Activated CD8-positive, alpha-beta T cell treated with anti-CD3 and anti-CD28 coated beads, Interleukin-2, amount 10 ng/mL, durations not matched to agents 7 days and 5 days (primary cell): ENCODE data around the gene EEIG1. TPM values are rescaled to one million over a fixed set of nuclear protein-coding genes. Genes with fewer than 3 reads are reported as not detected.

ENCODE experiments used
- ATAC-seq: fragments of 150-1000 bp; cut with Tn5 transposase; one replicate; pipeline ENCODE4 v1.10.0; 2021; ENCODE audit warnings: moderate library complexity
- CTCF ChIA-PET: fragments of 350-600 bp; sonication (Branson Sonifier 250); formaldehyde crosslinking; loops from one replicate; lab custom pipeline; 2021; ENCODE audit warnings: antibody characterized with exemption; lab: Charles Lee
- POLR2A ChIA-PET: fragments of 350-600 bp; sonication (Branson Sonifier 250); formaldehyde crosslinking; loops from one replicate; lab custom pipeline; 2021; ENCODE audit warnings: antibody characterized with exemption; lab: Charles Lee
- DNase-seq: peaks from one replicate; pipeline ENCODE4 v3.0.0-alpha.2; 2020
- H3K27ac Mint-ChIP-seq: one replicate; pipeline ENCODE4 v1.8.0; 2021; ENCODE audit warnings: mild to moderate bottlenecking, mixed read lengths
- H3K27me3 Mint-ChIP-seq: one replicate; pipeline ENCODE4 v1.8.0; 2021; ENCODE audit warnings: low read depth, mixed read lengths
- H3K36me3 Mint-ChIP-seq: one replicate; pipeline ENCODE4 v1.8.0; 2021; ENCODE audit warnings: low read depth, mixed read lengths
- H3K4me1 Mint-ChIP-seq: one replicate; pipeline ENCODE4 v1.8.0; 2021; ENCODE audit warnings: low read depth, mixed read lengths
- H3K4me3 Mint-ChIP-seq: one replicate; pipeline ENCODE4 v1.8.0; 2021; ENCODE audit warnings: mild to moderate bottlenecking, mixed read lengths
- H3K9me3 Mint-ChIP-seq: one replicate; pipeline ENCODE4 v1.8.0; 2022; ENCODE audit warnings: mixed read lengths; ENCODE audit not compliant: insufficient read depth
- total RNA-seq, 2 experiments: library from RNA; stranded (reverse); gene quantifications; one replicate each; pipeline ENCODE4 v1.2.3, GENCODE V29; 2021

EEIG1 gene
- total RNA-seq, 2 experiments from 2014 or later: 227 to 232 TPM

DNA sequence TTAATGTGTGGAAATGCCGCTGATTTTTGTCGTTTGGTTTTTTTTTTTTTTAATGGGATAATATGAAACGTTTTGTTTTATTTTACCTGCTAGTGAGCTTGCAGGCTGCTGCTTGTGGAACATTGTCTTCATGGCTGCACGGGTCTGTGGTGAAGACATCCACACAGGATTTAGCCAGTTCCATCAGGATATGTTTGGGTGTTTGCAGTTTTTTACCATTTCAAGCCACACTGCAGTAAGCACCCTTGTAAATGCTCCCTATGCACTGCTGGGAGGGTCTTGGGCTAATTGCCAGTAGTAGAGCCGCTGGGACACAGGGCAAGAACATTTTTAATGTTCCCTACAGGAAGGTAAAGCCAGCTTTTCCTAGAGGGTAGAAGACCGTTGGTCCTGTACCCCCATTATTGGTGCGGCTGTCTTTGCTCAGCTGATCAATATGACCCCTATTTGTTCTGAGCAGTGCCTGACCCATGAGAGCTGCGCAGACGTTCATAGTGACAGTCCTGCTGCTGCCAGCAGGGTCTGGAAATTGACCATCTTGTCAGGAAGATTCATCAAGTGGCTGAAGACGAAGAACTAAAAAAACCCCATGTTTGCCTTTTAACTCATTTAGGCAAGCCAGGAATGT lies 20.5 kb upstream of the EEIG1 start:
- ATAC-seq: no peak
- Mint-ChIP-seq H3K9me3 (no peaks in the 10 kb centered on the region), H3K27ac (no peak overlapping the region), H3K36me3 (no peaks in the 10 kb centered on the region), H3K4me3 (no peak overlapping the region), H3K27me3 (peaks cover 2% of the 10 kb centered on the region), H3K4me1 (peaks cover 10% of the 10 kb centered on the region)
- no peak for DNase-seq
- ChIA-PET CTCF (no interaction called here), POLR2A (no interaction called here)

DNA sequence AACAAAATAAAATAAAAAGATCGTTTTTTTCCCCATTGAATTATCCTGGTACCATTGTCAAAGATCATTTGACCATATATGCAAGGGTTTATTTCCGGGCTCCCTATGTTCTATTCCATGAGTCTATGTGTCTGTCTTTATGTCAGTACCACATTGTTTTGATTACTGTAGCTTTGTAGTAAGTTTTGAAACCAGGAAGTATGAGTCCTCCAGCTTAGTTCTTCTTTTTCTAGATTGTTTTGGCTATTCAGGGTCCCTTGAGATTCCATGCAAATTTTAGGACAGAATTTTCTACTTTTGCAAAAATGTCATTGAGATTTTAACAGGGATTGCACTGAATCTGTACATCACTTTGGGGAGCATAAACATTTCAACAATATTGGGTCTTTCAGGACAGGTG lies 18.7 kb upstream of the EEIG1 start:
- Mint-ChIP-seq H3K4me1 (peaks cover 5% of the 10 kb centered on the region), H3K27me3 (peaks cover 2% of the 10 kb centered on the region), H3K9me3 (no peaks in the 10 kb centered on the region), H3K36me3 (no peaks in the 10 kb centered on the region), H3K4me3 (no peak overlapping the region), H3K27ac (no peak overlapping the region)
- ChIA-PET CTCF (interaction anchor here (1.1 to 1.7 kb wide), 2 partner anchors 18 to 118 kb away, joined by 3 to 4 read pairs; partner anchors contain the start of gene EEIG1), POLR2A (interaction anchor here (1.5 kb wide), 1 partner anchor 21 kb away, joined by 3 read pairs; no protein-coding TSS in a partner anchor)
- ATAC-seq (no peak), DNase-seq (no peak)

DNA sequence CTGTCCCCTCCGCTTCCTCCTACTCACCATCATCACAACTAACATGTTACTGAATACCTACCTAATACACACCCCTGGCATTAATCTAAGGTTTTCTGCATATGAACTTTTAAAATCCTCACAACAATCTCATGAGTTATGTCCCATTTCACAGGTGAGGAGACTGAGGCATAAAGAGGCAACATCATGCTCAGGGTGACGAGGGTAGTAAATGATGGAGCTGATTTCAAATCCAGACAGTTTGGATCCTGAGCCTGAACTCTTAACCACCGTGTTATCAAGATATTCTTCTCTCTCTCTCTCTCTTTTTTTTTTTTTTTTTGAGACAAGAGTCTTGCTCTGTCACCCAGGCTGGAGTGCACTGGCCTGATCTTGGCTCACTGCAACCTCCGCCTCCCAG lies 12.9 kb upstream of the EEIG1 start:
- ATAC-seq: no peak
- CTCF ChIA-PET: no interaction called here

DNA sequence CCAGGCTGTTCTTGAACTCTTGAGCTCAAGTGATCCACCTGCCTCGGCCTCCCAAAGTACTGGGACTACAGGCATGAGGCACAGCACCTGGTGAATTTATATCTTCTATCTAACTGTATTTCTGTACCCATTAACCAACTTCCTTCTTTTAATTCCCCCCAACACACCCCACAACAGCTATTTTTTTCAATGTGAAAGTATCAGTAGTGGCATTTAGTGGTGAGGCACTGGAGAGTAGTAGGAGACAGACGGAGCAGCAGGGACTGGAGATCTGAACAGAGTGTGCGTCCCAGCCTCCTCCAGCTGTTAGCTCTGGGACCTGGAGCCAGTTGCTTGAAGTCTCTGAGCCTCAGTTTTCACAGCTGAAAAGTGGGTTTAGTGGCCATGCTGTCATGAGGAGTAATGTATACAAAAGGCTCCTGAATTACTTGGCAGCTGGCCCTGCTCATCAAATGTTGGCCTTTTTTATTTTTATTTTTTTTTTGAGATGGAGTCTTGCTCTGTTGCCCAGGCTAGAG lies 11.0 kb upstream of the EEIG1 start:
- Mint-ChIP-seq H3K27me3 (peaks cover 3% of the 10 kb centered on the region), H3K27ac (peak overlapping the region; percentile 2), H3K4me1 (peaks cover 18% of the 10 kb centered on the region), H3K36me3 (no peaks in the 10 kb centered on the region), H3K9me3 (no peaks in the 10 kb centered on the region), H3K4me3 (no peak overlapping the region)
- CTCF ChIA-PET: interaction anchor here (0.8 to 1.3 kb wide), 5 partner anchors 9 to 125 kb away, joined by 3 to 7 read pairs (median 3); no protein-coding TSS in a partner anchor
- DNase-seq: no peak
- POLR2A ChIA-PET: interaction anchor here (0.9 kb wide), 1 partner anchor 13 kb away, joined by 4 read pairs; no protein-coding TSS in a partner anchor
- no peak for ATAC-seq

More for the DNA sequence above, 12.9 kb upstream of the EEIG1 start:
- H3K4me1 Mint-ChIP-seq: peaks cover 18% of the 10 kb centered on the region
- H3K36me3 Mint-ChIP-seq: no peaks in the 10 kb centered on the region
- H3K27me3 Mint-ChIP-seq: peaks cover 2% of the 10 kb centered on the region
- no peak overlapping the region for H3K4me3 Mint-ChIP-seq
- no peak overlapping the region for H3K27ac Mint-ChIP-seq
- H3K9me3 Mint-ChIP-seq: no peaks in the 10 kb centered on the region
- POLR2A ChIA-PET: interaction anchor here (0.8 kb wide), 1 partner anchor 13 kb away, joined by 4 read pairs; no protein-coding TSS in a partner anchor
- no peak for DNase-seq

DNA sequence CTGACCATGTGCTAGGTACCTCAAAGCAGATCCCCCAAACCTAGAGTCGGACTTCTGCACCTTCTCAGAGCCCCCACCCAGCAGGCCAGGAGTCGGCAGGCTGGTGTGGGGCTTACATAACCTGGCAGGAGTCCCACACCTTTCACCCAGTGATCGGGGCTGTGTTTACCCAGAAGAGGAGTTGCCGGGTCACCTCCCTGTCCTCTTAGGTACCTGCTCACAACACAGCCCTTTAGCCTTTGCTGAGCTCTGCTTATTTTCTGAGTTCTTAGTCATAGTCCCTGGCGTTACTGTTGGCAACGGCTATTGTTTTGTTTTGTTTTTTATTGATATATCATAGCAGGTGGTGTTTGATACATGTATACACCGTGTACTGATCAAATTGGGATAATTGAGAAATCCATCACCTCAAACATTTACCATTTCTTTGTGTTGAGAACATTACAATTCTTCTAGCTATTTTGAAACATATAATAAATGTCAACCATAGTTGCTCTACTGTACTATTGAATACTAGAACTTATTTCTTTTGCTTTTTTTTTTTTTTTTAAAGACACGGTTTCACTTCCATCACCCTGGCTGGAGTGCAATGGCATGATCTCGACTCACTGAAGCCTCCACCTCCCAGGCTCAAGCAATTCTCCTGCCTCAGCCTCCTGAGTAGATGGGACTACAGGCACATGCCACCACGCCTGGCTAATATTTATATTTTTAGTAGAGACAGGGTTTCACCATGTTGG lies 10.4 kb upstream of the EEIG1 start:
- peaks cover 3% of the 10 kb centered on the region for H3K27me3 Mint-ChIP-seq
- no peaks in the 10 kb centered on the region for H3K36me3 Mint-ChIP-seq
- ChIA-PET CTCF (interaction anchor here (0.8 to 1.3 kb wide), 5 partner anchors 9 to 126 kb away, joined by 3 to 7 read pairs (median 3); no protein-coding TSS in a partner anchor), POLR2A (interaction anchor here (0.9 to 1.4 kb wide), 2 partner anchors 10 to 12 kb away, joined by 3 to 4 read pairs; partner anchors contain the start of gene EEIG1)
- H3K9me3 Mint-ChIP-seq: no peaks in the 10 kb centered on the region
- peaks cover 18% of the 10 kb centered on the region for H3K4me1 Mint-ChIP-seq
- no peak overlapping the region for H3K4me3 Mint-ChIP-seq
- DNase-seq (no peak), ATAC-seq (peak; percentile 47)
- H3K27ac Mint-ChIP-seq: no peak overlapping the region

DNA sequence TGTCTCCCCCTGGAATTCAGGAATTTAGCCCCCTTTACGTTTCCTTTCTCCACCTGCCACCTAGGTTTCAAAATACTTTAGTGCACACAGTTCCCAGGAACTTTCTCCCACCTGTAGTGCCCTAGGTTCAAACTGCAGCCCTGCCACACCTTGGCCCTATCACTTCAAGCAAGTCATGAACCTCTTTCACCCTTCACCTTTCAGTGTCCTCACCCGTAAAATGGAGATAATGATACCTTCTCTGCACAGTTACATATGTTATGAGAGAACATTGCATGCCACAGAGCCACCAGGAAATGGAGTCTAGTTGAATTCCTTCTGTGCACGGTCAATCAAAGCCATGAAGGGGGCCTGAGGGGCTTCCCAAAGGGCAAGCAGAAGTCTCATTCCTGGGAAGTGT lies 9.8 kb upstream of the EEIG1 start:
- H3K27ac Mint-ChIP-seq: no peak overlapping the region
- peaks cover 3% of the 10 kb centered on the region for H3K27me3 Mint-ChIP-seq
- CTCF ChIA-PET: interaction anchor here (1.2 kb wide), 1 partner anchor 44 kb away, joined by 7 read pairs; no protein-coding TSS in a partner anchor
- DNase-seq (no peak), ATAC-seq (no peak)
- H3K4me3 Mint-ChIP-seq: no peak overlapping the region
- H3K36me3 Mint-ChIP-seq: no peaks in the 10 kb centered on the region
- peaks cover 18% of the 10 kb centered on the region for H3K4me1 Mint-ChIP-seq
- no peaks in the 10 kb centered on the region for H3K9me3 Mint-ChIP-seq
- POLR2A ChIA-PET: interaction anchor here (1.4 kb wide), 1 partner anchor 9 kb away, joined by 3 read pairs; the partner anchor contains the start of gene EEIG1

DNA sequence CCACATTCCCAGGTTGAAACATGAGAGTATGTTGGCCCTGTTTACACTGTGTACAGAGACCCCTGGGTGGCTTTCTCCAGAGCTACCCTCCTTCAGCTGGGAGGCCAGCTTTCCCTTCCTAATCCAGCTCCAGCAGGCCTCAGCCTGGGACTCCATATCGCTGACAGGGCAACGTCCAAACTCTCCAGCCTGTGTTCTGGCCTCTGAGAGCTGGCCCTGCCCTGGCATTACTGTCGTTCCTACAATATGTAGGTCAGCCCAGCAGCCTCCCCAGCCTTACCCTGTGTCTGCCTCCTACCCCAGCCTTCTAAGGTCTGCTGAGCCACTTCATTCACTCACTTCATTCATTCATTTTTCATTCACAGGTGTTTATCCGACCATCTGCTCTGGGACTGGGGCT lies 8.3 kb upstream of the EEIG1 start:
- no peak overlapping the region for H3K4me3 Mint-ChIP-seq
- POLR2A ChIA-PET: no interaction called here
- ATAC-seq: no peak
- H3K4me1 Mint-ChIP-seq: peaks cover 21% of the 10 kb centered on the region
- no peaks in the 10 kb centered on the region for H3K36me3 Mint-ChIP-seq
- DNase-seq: no peak
- peaks cover 3% of the 10 kb centered on the region for H3K27me3 Mint-ChIP-seq
- no peaks in the 10 kb centered on the region for H3K9me3 Mint-ChIP-seq
- H3K27ac Mint-ChIP-seq: no peak overlapping the region
- CTCF ChIA-PET: no interaction called here

DNA sequence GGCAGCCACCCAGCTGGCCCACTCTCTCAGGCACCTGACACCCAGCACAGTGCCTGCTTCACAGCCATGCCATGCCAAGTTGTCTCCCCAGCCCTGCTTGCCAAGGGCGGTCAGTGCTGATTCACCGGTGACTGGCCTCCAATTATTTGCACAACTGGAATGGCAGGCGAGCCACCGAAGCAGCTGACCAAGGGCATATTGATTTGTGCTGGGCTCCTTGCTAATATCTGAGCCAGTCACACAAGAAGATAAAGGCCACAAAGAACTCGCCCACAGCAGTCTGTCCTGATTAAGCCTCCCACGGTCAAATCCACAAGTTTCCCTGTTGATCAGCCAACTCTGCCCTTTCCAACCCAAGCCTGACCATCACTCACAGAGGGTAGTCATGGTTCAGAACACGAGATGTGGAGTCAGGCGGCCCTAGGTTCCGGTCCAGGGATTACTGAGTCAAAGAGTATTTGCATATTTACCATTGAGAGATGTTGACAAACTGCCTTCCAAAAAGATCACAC lies 6.4 kb upstream of the EEIG1 start:
- Mint-ChIP-seq H3K4me1 (peaks cover 34% of the 10 kb centered on the region), H3K9me3 (no peaks in the 10 kb centered on the region), H3K36me3 (no peaks in the 10 kb centered on the region), H3K27ac (no peak overlapping the region), H3K4me3 (no peak overlapping the region), H3K27me3 (peaks cover 3% of the 10 kb centered on the region)
- no peak for ATAC-seq
- POLR2A ChIA-PET: no interaction called here
- no peak for DNase-seq
- CTCF ChIA-PET: no interaction called here

DNA sequence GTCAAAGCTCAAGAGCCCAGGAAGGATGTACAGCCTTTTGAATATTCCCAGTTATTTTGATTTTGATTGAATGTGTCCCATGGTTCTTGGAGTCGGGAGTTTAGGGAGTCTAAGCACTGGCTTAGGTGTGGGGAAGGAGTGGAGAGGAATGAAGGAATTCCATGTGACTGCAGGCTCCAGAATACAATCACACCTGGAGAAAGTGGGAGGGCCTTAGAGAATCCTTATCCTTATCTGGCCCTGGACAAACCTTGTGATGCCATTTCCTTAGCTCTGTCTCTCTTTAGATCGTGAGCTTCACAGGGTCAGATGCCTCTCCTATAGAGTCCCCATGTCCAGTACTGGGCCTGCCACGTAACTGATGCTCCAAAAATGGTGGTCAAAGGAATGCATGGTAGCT lies 4.2 kb upstream of the EEIG1 start:
- Mint-ChIP-seq H3K9me3 (no peaks in the 10 kb centered on the region), H3K4me3 (no peak overlapping the region), H3K27ac (no peak overlapping the region), H3K4me1 (peaks cover 31% of the 10 kb centered on the region), H3K36me3 (no peaks in the 10 kb centered on the region), H3K27me3 (peaks cover 3% of the 10 kb centered on the region)
- DNase-seq (no peak), ATAC-seq (no peak)
- CTCF ChIA-PET: interaction anchor here (1.5 kb wide), 1 partner anchor 133 kb away, joined by 4 read pairs; no protein-coding TSS in a partner anchor
- POLR2A ChIA-PET: interaction anchor here (1.3 to 12.5 kb wide), 2 partner anchors 9 to 46 kb away, joined by 3 to 183 read pairs; no protein-coding TSS in a partner anchor

DNA sequence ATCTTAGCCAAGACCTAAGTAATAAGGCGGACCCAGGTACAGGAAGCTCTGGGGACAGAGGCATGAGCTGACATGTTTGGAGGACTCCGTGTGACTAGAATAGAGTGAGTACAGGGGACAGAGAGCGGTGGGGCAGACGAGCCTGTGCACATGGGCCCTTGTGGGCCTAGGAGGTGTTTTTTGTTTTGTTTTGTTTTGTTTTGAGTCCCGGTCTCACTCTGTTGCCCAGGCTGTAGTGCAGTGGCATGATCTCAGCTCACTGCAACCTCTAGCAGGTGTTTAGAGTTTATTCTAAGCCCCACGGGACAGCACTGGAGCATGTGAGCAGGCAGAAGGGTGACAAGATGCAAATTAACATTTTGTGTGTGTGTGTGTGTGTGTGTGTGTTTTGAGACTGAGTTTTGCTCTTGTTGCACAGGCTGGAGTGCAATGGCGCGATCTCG lies 3.1 kb upstream of the EEIG1 start:
- POLR2A ChIA-PET: interaction anchor here (12.5 kb wide), 1 partner anchor 47 kb away, joined by 183 read pairs; no protein-coding TSS in a partner anchor
- CTCF ChIA-PET: interaction anchor here (0.9 to 16.3 kb wide), 3 partner anchors 30 to 51 kb away, joined by 6 to 158 read pairs (median 75); no protein-coding TSS in a partner anchor
- peak overlapping the region; percentile 29 for H3K4me3 Mint-ChIP-seq
- H3K36me3 Mint-ChIP-seq: peaks cover 10% of the 10 kb centered on the region
- peaks cover 3% of the 10 kb centered on the region for H3K27me3 Mint-ChIP-seq
- H3K4me1 Mint-ChIP-seq: peaks cover 31% of the 10 kb centered on the region
- peak overlapping the region; percentile 77 for H3K27ac Mint-ChIP-seq
- no peaks in the 10 kb centered on the region for H3K9me3 Mint-ChIP-seq
- ATAC-seq: no peak
- DNase-seq: no peak

DNA sequence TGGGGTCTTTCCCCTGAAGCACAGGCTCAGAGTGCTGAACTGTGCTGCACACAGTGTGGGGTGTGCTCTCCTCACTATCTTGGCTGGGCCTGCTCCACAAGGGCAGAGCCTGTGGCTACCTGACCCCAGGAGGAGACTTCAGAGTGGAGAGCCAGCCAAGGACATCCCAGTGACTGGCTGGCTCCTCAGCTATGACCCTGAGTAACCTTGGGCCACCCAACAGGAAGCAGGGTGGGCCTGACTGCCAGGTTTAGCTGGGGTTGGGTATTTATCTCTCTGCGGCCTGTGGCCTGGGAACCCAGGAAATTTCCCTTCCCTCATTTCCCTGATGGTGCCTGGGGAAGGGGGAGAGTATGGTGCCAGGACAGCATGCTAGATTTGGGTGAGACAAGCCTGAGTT lies 2.1 kb upstream of the EEIG1 start:
- peak overlapping the region; percentile 15 for H3K4me3 Mint-ChIP-seq

More for the DNA sequence above, 2.1 kb upstream of the EEIG1 start:
- peak overlapping the region; percentile 77 for H3K27ac Mint-ChIP-seq
- ChIA-PET POLR2A (interaction anchor here (12.5 kb wide), 1 partner anchor 48 kb away, joined by 183 read pairs; no protein-coding TSS in a partner anchor), CTCF (interaction anchor here (1.1 to 16.3 kb wide), 7 partner anchors 9 to 52 kb away, joined by 3 to 158 read pairs (median 8); no protein-coding TSS in a partner anchor)
- no peaks in the 10 kb centered on the region for H3K9me3 Mint-ChIP-seq
- H3K27me3 Mint-ChIP-seq: peaks cover 3% of the 10 kb centered on the region
- DNase-seq (no peak), ATAC-seq (no peak)
- peaks cover 15% of the 10 kb centered on the region for H3K36me3 Mint-ChIP-seq
- H3K4me1 Mint-ChIP-seq: peaks cover 31% of the 10 kb centered on the region
